NCI-H1092 (cell line): ENCODE results near the gene SCP2.

Experiments used
- DNase-seq: peaks from one replicate; lab custom pipeline; 2025; lab: John Stamatoyannopoulos, UW

SCP2 gene, protein sequence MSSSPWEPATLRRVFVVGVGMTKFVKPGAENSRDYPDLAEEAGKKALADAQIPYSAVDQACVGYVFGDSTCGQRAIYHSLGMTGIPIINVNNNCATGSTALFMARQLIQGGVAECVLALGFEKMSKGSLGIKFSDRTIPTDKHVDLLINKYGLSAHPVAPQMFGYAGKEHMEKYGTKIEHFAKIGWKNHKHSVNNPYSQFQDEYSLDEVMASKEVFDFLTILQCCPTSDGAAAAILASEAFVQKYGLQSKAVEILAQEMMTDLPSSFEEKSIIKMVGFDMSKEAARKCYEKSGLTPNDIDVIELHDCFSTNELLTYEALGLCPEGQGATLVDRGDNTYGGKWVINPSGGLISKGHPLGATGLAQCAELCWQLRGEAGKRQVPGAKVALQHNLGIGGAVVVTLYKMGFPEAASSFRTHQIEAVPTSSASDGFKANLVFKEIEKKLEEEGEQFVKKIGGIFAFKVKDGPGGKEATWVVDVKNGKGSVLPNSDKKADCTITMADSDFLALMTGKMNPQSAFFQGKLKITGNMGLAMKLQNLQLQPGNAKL

DNA sequence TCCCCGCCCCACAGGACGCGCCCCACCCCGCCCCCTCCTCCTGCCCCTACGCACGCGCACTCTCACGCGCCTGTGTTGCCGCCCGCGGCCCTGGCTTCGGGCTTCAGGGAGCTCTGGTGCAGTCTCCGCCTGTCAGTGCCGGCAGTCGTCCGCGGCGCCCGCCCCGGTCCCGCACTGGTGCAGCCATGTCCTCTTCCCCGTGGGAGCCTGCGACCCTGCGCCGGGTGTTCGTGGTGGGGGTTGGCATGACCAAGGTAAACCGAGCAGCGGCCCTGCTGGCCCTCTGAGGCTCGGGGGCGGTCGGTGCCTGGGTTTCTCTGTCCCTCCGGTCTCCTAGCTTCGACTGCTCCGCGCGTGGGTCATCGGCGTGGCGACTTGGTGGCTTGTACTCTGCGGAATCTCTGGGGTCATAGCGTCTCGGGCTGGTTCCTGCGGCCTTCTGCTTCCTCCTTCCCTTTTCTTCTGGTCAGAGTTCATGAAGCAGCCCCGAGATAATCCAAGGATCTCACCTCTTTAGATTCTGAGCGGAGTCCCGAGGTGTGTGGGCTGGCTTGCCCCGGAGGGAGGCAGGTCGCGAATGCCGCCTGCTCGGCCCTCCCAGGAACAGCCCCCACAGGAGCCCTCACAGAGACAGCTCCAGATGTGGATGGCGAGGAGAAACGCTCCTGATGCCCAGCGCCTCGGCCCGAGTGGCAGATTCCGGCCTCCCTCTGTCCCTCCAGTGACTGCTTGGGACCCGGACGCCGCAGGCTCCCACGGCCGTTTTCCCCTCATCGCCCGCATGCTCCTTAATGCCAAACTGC, at the start of gene SCP2:
Gene SCP2 (plus strand): TSS at position 65 of the 803 bp plus-strand sequence. CDS start 121 bp downstream, at position 186.
- peak; percentile 8 for DNase-seq

DNA sequence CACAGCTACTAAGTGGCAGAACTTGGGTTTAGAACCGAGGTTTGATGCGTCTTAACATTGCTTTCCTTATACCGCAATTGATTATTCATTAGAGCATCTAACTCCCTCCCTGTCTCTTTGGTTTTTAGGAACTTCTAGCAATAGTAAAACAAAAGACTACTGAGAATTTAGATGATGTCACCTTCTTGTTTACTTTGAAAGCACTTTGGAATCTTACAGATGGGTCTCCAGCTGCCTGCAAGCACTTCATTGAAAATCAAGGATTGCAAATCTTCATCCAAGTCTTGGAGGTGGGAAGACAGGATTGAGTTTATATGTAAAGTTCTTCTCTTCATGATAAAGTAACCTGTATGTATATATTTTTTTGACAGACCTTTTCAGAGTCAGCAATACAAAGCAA, 49.5 kb upstream of the SCP2 start:
- DNase-seq: no peak

GRCh38 chr1:52880206-52880605, 46.9 kb upstream of the SCP2 start:
- DNase-seq: no peak

- DNase-seq: no peak
Observed at GRCh38 chr1:52887483-52887882, 39.6 kb upstream of the SCP2 start.

DNA sequence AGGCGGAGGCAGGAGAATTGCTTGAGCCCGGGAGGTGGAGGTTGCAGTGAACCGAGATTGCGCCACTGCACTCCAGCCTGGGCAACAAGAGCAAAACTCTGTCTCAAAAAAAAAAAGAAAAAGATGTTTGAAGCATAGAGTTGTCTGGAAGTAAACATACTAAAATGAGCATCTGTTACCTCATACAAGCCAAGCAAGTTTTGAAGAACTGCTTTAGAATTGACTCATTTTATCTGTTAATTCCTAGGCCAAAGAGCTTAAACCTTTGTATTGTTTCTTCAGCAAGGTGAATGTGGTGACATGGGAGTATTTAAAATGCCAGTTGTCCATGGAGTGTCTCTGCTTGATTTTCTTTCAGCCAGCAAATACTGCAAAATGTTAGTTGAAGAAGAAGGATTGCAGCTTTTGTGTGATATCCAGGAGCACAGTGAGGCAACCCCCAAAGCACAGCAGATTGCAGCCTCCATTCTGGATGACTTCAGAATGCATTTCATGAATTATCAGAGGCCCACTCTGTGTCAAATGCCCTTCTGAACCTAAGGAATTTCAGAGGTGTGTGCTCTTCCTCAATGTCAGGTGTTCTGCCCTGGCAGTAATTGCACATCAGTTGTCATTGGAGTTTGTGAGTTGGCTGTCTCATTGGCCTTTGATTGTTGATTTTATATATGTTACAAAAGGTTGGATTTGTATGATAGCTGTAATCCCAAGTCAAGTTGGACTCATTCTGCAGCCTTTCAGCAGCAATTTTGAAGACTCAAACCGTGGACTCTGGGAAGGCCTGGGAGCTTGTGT, 34.5 kb upstream of the SCP2 start:
- no peak for DNase-seq

- DNase-seq: no peak
Observed at GRCh38 chr1:52899445-52899894, 27.6 kb upstream of the SCP2 start.

DNA sequence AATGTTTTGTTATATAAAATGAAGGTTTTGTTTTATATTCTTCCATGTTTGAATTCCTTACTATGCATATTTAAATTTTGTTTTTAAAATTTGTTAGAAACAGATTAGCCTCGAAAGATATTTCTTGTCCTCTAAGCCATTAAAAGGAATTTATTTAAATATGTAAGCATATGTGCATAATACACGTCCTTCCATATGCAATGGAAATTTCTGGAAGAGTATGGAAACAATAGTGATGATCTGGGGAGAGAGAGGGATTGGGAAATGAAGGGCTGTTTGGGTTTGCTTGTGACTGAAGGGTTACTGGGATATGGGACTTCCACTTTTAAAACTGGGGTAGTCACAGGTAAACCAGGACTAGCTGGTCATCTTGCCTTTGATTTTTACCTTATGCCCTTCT, 26.7 kb upstream of the SCP2 start:
- DNase-seq: no peak

DNA sequence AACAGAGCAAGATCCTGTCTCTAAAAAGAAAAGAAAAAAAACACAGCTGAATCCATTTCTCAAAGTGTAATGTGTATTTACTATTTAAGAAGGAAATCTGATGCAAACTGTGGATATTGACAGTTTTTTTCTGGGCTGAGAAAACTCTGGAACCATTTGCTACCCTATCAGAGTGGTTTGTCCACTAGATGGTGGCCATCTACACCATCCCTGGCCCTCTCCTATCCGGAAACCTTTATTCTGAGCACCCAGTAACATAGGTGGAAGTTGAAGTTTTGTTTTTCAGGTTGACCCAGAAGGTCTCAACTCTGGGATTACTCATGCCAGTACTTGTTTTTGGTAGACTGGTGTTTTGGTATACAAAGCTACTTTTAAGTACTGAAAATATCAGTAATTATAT, 25.7 kb upstream of the SCP2 start:
- DNase-seq: no peak

DNA sequence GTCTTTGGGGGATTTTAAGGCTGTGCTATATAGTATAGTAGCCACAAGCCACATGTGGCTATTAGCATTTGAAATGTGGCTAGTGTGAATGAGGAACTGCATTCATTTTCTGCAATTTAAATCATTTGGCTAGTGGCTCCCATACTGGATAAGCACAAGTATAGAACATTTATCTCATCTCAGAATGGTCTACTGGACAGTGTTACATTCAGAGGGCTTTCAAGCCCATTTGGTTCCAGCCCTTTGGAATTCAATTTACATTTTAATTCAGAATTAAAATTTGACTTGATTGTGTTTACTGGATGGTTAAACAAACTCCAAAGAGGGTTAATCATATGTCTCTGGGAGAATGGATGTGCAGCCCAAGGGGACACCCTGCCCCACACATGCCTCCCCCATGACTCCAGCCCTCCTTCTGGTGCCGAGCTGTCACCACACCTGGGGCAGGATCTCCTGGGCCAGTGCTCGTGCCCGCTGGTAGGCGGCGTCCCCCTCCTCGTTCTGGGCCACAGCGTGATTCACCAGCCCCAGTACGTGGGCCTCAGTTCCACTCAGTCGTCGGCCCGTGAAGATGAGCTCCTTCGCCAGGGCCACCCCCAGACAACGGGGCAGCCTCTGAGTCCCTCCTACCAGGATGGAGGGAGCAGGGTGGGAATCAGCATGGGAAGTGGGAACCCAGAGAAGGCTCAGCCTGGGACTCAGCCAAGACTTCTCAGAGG, 22.7 kb upstream of the SCP2 start:
- DNase-seq: no peak

DNA sequence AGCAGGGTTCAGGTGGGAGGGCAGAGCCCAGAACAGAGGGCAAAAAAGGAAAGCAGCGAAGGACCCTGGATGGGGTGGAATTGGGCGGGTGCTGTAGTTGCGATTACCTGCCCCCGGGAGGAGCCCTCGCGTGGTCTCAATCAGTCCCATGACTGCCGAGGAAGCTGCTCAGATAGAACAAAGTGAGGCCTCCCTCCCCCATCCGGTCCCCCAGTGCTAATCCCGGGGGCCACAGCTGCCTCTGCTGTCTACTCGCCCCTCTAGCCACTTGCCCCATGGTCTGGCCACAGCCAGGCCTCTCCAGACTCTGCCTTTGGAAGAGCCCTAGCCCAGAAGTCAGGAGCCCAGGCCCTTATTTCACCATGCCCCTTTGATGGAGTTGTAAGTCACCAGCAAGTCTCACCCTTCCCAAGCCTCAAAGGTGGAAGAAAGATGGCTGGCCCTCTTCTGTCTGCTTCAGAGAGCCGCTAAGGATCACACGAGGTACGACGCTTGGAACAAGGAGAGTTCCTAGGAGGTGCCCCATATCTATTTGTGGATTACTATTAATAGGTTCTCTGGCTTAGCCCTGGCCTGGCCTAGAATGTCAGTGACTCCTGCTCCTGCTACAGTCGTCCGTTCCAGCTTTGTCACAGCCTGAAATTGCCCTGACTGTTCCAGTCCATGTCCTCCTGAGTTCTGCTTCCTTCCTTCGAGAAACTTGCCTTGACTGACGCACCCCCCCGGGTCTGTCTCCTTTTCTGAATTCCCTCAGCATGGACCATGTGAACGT, 22.0 kb upstream of the SCP2 start:
- no peak for DNase-seq

DNA sequence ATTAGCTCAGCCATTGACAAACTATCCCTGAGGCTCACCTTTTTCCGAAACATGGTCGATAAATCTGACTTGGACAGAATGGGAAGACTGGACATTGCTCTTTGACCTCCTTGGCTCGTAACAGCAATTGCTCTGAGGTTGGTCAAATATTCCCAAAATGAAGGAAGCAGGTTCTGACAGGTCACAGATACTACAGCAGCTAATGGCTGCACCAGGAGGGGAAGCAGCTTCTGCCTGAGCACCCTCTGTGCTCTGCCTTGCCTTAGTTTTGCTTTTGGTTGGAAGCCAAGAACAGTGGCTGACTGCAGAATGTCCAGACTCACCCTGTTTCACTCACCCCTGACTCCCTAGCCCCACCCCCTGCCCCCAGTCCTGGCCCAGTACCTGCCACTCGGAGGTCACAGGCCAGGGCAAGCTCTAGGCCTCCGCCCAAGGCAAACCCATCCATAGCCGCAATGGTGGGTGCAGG, 20.9 kb upstream of the SCP2 start:
- DNase-seq: no peak

DNA sequence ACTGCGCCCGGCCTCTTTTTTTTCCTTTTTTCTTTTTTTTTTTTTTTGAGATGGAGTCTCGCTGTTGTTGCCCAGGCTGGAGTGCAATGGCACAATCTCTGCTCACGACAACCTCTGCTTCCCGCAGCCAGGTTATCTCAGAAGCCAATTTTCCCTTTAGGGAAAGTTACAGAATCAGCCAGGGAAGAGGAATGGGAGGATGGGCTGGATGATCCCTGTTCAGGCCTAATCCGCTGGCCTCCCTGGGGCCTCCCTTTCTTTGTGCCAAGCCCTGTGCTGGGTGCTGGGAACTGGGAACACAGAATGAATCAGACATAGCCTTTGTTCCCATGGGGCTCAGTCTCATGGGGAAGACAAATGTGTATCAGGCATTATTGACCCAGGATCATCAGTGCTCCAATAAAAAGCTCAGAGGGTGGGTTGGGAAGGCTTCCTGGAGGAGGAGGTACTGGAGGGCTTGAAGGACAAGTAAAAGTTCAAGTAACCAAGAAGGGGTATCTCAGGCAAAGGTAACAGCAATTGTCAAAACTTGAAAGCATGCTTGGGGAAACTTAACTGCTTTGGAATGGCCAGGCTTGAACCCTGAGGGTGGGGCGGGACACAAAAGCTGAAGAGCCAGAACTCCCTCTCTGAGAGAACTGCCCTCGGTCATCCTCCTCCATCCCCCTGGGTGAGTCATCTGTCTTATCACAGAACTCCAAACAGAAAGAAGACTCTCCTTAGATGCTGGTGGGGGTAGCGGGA, 19.8 kb upstream of the SCP2 start:
- no peak for DNase-seq

DNA sequence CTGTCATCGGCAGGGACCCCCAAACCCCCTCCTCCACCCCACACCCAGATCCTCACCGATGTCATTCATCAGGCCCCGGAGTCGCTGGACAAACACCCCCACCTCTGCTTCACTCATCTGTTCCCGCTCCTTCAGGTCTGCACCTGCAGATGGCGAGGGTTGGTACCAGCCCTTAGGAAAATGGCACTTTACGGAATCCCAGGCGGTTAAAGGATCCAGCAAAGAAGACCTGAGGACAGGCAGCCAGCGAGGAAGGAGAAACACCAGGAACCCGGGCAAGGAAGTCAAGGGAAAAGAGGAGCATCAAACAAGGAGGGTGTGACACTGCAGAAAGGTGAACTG, 19.3 kb upstream of the SCP2 start:
- DNase-seq: no peak

DNA sequence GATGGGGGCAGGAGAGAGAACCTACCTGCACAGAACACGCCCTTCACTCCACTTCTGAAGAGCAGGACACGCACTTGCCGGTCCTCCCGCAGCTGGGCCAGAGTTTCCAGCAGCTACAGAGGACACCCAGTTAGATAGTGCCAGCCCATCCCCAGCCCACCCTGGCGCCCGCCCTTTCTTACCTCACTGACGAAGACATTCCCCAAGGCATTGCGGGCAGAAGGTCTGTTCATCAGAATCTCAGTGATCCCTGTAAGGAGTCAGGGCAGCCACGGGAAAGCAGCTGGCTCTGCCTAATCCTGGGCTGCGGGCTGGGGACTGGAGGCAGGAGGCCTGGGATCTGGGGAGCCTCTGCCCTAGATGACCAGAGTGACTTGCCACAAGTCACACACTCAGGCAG, 15.5 kb upstream of the SCP2 start:
- no peak for DNase-seq

GRCh38 chr1:52913014-52913413, 14.1 kb upstream of the SCP2 start:
- DNase-seq: no peak

DNA sequence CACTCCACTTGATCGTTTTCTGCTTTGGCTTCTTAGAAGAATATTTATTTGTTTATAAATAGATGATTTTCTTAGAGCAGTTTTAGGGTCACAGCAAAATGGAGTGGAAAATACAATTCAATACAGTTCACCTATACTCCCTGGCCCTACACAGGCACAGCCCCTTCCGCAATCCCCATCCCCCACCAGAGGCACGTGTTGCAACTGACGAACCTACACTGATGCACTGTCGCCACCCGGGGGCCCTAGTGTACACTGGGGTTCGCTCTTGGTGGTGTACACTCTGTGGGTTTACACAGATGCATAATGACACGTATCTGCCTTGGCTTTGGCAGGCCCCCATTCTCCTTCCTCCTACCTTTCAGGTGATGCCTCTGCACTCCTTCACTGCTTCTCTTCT, 13.5 kb upstream of the SCP2 start:
- no peak for DNase-seq

DNA sequence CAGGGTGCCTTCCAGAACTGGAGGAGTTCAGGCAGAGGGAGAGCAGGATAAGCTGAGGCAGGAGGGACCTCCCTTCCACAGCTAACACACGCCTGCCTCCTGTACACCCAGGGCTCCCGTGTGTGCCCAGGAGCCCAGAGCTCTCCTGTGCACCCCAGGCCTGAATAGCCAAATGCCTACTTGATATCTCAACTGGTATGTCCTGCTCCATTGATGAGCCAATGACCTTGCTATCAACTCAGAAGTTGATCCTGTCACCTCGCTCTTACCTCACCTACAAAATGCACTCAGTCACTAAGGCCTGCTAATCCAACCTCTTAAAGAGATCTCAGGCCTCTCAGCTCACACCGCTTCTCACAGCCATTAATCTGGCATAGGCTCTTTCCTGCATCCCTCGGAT, 12.6 kb upstream of the SCP2 start:
- DNase-seq: no peak

DNA sequence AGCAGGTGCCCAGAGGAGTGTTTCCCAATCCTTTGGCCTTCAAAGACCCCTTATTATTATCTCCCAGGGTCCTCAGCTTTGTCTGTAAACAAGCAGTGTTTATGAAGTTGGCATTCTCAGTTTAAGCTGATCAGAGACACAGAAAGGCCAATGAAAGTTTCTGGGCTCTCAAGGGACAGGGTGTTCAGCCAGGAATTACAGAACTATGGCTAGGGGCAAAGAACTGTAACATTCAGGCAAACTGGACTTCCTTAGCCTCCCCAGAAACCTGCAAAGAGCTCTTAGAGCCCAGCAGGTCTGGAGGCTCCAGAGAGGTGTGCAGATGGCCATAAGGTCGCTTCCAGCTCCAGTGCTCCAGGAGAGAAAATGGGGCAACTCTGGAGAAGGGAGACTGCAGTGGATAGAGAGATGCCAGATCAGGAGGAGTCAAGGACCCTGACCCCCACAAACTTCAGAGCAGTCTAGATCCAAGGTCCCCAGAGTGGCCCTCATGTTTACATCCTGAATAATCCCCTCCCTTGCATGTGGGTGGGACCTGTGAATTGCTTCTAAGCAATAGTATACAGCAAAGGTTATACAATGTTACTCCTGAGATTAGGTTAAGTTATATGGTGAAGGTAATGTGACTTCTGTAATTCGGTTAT, 11.7 kb upstream of the SCP2 start:
- no peak for DNase-seq

DNA sequence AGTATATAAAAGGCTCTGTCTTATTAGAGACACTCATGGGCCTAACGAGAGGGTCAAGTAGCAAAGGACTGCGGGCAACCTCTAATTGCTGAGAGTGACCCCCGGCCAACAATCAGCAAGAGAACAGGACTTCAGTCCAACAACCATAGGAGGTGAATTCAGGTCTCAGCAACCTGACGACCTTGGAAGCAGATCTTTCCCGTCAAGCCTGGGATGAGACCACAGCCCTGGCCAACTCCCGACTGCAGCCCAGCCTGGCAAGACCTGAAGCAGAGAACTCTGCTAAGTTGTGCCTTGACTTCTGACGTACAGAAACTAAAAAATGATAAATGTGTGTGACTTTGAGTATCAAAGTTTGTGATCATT, 11.2 kb upstream of the SCP2 start:
- DNase-seq: no peak
